GM19395 (cell line): ENCODE results near the gene ARMCX4.
"Not testable (repeated sequence)": the region's sequence is repeated elsewhere in the genome, so short reads cannot be mapped to it uniquely, and the experiment has no call there.

Experiments used
- ATAC-seq: cut with Tn5 transposase; IDR thresholded peaks from one replicate; pipeline ENCODE4 v1.9.1; 2021; ENCODE audit warnings: mild to moderate bottlenecking, moderate library complexity; ENCODE audit not compliant: unreplicated experiment

ARMCX4 gene

DNA sequence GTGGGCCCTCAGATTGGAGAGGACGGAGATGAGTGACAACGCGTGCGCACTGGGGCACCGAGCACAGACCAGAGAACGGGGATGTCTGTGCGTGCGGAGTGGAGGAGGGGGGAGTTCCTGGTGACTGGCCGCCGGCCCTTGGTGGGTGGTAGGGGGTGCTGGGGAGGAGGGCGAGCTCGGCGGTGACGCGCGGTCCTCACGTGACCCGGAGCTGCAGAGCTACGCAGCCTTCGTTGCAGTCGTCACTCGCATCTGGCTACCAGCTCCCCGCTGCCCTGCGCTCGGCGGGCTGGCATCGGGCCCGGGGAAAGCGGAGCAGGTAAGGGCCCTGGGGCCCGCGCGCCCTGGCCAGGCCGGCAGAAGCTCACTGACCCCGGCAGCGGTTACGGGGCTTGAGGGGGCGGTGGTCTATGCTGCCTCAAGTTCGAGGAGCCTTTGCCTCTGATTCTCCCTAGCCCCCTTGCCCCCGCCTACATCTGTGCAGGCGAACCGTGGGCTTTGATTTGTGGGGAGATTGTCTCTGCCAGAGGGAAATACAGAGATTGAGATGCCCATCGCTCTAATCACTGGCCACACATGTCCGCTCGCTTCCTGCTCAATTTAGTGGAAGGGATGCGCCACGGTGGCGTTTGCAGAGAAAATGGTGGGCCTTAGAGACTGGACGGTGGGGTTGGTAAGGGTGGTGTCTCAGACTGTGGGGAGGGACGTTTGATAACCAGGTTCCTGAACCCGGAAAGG is at the start of gene ARMCX4:
ARMCX4 (plus strand) TSS at position 245 of the 738 bp plus-strand sequence. CDS start 3,134 bp downstream, outside the sequence.
- ATAC-seq: no peak

DNA sequence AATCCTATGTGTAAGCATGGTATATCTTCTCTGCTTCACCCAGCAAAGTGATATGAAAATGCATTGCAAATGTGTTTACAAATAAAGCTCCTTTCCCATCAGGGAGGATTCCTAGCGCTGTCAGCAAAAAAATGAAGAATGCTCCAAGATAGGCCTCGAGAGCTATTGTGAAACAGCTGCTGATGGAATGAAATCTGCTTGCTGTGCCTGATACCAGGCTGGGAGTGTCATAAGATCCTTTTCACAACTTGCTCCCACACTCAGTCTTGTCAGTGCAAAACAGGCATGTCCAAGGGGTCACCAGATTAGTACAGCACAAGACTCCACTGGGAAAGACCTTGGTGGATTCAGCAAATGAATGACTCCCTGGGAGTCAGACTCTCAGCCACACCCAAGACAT is 43.2 kb upstream of the ARMCX4 start:
- ATAC-seq: no peak

DNA sequence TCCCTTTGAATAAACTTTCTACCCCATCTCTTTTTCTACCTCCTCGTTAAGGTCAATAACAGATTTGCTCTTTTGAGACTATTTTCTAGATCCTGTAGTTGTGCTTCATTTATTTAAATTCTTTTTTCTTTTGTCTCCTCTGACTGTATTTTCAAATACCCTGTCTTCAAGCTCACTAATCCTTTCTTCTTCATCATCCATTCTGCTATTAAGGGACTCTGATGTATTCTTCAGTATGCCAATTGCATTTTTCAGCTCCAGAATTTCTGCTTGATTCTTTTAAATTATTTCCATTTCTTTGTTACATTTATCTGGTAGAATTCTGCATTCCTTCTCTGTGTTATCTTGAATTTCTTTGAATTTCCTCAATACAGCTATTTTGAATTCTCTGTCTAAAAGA is 36.0 kb upstream of the ARMCX4 start:
- ATAC-seq: no peak

DNA sequence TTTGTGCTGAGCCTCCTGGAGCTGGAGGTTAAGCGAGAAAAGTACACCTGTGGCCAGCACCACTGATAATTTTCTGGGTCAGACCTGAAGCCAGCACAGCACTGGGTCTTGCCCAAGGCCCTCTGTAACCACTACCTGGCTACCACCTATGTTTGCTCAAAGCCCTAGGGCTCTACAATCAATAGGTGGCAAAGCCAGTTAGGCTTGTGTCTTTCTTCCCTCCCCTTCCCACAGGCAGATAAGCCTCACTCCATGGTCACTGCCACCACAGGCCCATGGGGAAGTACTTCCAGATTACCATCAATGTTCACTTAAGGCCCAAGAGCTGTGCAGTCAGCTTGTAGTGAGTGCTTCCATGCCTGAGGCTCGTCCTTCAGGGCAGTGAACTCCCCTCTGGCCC is 35.2 kb upstream of the ARMCX4 start:
- no peak for ATAC-seq

DNA sequence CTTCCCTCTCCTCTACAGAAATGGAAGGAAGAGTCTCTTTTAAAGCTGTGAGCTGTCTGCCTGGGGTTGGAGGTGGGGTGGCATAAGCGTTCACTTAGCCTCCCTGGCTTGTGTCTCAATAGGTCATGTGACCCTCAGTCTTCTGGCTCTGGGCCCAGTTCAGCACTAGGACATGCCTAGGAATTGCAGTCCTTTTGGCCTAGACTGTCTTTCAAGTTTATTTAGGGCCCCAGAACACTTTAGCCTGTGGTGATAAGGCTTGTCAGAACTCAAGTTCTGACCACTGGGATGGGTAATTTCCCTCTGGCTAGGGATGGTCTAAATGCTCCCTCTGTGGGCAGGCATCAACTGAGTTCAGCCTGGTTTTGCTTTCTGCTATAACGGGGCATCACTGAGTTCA is 34.3 kb upstream of the ARMCX4 start:
- ATAC-seq: no peak

DNA sequence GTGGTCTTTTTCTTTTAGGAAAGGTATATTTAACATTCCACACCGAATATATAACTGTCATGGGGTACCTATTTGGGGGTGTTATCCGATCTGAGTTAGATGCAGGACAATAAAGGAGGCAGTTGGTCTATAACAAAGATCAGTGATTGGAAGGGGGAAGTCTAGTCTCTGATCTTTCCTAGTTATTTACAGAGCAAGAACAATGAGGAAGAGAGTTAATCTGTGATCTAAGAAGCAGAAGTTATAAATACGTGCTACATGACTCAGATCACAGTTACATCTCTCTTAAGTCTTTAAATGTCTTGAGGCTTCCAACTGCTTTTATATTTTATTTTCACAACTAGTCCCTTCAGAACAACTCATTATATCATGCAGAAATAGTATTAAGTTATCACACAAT is 33.2 kb upstream of the ARMCX4 start:
- no peak for ATAC-seq

DNA sequence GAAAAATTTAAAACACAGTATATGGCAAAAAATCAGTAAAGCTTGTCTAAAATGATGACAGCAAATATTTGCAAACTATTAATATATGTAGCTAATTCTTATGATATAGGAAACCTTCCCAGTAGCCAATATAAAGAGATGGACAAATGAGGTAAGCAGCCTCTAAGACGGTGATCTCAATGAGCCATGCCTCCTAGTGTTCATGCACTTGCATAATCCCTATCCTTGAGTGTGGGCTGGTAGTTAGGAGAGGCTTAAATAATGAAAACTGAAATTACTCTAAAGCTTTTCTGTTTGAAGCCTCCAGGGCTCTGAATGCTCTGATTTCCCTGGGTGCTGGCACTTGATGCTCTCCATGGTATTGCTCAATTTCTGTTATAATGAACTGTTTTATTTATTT is 24.6 kb upstream of the ARMCX4 start:
- no peak for ATAC-seq

DNA sequence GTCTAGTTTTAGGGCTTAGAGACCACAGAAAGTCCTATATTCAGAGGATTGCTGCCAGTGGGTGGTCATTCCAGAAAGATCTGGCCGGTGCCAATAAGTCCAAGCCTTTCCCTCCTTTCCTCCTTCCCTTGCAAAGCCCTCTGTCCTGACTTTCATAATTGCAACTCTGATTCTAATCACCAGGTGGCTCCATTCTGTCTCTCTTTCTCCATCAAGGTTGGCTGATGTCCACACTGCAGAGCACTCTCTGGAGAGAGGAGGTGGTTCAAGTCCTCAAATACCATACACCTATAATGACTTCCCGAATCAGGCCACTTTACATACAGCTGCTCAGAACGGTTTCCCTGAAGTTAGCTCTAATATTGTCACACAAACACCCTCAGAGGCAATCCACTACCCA is 22.4 kb upstream of the ARMCX4 start:
- no peak for ATAC-seq

DNA sequence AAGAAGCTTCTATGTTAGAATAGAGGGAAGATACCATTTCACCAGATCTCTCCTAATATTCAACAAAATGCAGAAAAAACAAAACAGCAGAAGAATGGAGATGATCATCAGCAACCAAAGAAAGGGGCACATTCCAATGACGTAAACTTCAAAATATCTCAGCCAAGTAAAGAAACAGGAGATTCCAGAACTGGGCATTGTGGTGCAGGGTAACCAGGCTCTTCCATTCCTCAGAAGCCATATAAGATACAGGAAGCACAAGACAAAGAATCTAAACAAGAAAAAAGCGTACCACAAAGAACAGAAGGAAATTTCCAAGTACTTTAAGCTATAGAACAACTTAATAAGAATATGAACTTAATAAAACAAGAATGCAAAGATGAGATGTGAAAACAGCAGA is 6.9 kb upstream of the ARMCX4 start:
- ATAC-seq: no peak

DNA sequence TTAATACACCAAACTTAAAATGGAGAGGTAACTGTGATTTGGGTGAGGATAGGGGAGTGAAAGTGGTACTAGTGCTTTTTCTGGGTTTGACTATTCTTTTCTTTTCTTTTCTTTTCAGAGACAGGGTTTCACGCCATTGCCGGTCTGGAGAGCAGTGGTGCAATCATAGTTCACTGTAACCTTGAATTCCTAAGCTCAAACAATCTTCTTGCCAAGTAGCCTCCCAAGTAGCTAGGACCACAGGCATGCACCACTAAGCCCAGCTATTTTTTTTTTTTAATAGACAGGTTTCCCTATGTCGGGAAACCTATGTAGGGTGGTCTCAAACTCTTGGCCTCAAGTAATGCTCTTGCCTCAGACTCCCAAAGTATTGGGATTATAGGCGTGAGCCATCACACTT is 3.0 kb upstream of the ARMCX4 start:
- ATAC-seq: no peak

DNA sequence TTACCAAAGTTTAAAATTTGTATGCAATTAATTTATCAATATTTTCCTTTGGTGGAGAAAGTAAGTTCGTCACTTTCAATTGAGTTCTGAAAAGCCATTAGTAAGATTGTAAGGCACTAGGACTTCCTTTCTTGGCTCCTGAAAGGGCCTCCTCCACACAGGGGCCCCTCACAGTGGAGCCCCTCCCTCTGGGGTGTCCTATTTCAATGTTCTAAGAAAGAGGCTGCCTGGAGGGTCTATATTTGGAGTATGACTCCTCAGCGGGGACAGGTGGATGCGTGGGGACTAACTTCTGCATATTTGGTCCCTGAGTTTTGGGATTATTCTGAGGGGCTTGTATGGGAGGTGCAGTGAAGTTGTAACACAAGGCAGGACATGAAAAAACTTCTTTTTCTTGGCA is 1.6 kb upstream of the ARMCX4 start:
- ATAC-seq: no peak

DNA sequence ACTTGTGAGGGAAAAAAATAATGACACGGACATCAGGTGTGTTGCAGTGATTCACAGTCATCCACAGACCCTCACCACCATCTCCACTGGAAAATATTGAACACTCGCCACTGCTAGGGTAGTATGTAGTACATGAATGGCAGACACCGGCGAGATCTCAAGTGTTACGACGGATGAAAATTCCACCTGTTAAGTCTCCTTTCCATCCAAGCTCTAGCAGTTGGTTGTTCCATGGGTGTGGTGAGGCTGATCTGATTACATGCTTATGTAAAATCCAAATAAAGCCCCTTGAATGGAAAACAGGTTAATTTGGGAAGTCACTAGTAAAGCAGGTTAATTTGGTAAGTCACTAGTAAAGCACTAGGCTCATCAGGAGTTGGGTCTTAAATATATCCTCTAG is 1.1 kb upstream of the ARMCX4 start:
- ATAC-seq: no peak

DNA sequence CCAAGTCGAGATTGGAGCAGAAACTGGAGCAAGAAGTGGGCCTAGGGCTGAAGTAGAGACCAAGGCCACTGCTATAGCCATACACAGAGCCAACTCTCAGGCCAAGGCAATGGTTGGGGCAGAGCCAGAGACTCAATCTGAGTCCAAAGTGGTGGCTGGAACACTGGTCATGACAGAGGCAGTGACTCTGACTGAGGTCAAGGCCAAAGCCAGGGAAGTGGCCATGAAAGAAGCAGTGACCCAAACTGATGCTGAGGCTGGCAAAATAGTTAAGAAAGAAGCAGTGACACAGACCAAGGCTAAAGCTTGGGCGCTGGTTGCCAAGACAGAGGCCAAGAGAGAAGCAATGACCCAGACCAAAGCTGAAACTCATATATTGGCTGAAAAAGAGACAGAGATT is 3.5 kb downstream of the ARMCX4 start:
- ATAC-seq: no peak

DNA sequence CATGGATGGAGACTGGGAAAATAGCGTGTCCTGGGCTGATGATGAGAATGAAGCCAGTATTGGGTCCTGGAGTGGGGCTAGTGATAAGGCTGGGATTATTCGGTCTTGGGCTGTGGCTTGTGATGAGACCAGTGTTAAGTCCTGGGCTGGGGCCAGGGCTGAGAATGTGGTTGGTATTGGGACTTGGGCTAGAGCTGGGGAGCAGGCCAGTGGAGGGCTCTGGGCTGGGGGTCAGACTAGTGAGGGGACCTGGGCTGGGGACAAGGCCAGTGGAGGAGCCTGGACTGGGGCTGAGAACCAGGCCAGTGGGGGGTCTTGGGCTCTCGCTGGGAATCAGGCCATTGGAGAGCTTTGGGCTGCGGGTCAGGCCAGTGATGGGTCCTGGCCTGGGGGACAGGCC is 6.7 kb downstream of the ARMCX4 start:
- ATAC-seq: no peak

DNA sequence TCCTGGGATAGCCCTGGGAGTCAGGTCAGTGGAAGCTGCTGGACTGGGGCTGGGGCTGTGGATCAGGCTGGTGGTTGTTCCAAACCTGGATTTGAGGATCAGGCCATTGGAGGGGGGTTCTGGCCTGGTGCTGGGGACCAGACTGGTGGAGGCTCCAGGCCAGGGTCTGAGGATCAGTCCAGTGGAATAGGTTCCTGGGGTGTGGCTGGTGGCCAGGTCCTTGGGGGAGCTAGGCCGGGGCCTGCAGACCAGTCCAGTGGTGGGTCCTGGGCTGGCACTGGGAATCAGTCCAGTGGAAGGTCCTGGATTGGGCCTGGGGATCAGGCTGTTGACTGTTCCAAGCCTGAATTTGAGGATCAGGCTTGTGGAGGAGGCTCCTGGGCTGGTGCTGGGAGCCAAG is 8.0 kb downstream of the ARMCX4 start:
- ATAC-seq: no peak

DNA sequence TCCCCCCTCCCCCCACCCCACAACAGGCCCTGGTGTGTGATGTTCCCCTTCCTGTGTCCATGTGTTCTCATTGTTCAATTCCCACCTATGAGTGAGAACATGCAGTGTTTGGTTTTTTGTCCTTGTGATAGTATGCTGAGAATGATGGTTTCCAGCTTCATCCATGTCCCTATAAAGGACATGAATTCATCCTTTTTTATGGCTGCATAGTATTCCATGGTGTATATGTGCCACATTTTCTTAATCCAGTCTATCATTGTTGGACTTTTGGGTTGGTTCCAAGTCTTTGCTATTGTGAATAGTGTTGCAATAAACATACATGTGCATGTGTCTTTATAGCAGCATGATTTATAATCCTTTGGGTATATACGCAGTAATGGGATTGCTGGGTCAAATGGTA is 17.7 kb downstream of the ARMCX4 start:
- ATAC-seq: not testable (repeated sequence)

DNA sequence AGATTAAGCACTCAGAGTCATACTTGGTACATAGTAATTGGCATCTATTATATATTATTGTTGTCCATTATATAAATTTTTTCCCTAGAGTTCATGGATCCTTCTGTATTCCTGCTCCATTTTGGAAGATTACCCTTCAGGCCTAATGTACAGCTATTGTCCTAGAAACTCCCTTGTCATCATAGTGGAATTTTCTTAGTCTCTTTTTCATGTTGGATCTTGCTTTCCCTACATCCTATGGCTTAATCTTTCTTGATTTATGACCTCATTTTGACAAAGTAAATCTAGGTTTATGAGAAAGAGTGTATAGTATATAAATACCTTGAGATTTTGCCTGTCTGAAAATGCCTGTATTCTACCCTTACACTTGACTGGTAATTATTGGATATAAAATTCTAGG is 22.1 kb downstream of the ARMCX4 start:
- no peak for ATAC-seq

DNA sequence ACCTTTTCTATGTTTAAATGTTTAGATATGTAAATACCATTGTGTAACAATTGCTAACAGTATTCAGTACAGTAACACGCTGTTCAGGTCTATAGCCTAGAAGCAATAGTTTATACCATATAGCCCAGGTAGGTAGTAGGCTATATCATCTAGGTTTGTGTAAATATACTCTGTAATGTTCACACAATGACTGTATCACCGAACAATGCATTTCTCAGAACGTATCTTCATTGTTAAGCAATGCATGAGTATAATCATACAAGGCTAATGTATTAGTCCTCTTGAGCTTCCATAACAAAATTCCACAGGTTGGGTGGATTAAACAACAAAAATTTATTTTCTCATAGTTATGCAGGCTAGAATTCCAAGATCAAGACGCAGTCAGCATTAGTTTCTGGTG is 22.7 kb downstream of the ARMCX4 start:
- no peak for ATAC-seq

DNA sequence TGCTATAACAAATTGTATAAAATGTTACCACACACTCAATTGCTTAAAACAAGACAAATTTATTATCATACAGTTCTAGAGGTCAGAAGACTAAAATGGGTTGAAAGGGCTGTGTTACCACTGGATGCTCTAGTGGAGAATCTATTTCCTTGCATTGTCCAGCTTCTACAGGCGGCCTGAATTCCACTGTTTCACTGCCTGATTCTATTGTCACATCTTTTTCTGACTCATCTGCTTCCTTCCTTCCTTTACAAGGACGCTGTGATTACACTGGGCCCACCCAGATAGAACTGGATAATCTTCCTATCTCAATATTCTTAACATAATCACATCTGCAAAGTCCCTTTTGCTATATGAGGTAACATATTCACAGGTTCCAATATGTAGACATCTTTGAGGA is 45.7 kb downstream of the ARMCX4 start:
- no peak for ATAC-seq
